HG03469 (cell line): ENCODE measurements around the gene SLC25A30.
"Not testable (repeated sequence)": the region's sequence is repeated elsewhere in the genome, so short reads cannot be mapped to it uniquely, and the experiment has no call there.

Source experiments
- ATAC-seq: cut with Tn5 transposase; IDR thresholded peaks from one replicate; pipeline ENCODE4 v1.9.1; 2021; ENCODE audit warnings: mild to moderate bottlenecking, moderate library complexity, moderate number of reproducible peaks; ENCODE audit not compliant: unreplicated experiment

The SLC25A30 gene

DNA sequence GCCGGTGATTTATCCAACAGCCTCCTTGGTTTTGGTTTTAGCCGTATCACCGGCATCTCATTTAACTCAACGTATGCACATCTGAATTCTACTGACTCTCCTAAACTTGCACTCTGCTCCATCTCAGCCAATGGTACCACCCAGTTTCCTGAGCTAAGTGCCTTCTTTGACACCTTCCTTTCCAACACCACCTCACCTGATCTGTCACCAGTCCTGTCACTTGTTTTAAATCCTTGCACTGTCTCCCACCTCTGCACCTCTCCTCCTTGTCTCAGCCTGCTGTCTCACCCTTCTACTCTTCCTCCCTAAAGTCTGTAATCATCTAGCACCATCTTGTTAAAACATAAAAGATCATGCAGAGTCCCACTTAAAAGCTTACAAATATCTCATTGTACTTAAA, 49.1 kb downstream of the SLC25A30 start:
- no peak for ATAC-seq

DNA sequence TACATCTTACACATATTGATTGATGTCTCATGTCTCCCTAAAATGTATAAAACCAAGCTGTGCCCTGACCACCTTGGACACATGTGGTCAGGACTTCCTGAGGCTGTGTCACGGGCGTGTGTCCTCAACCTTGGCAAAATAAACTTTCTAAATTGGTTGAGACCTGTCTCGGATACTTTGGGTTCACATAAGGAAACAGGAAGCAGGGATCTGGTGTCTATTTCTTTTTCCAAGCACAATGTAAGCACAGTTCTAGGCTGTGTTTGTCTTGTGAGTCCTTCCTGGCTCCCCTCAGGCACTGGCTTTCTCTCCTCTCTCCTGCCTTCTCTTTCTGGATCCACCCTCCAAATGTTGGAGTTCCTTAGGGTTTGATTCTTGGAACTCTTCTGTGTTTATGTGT, 49.6 kb downstream of the SLC25A30 start:
- no peak for ATAC-seq

DNA sequence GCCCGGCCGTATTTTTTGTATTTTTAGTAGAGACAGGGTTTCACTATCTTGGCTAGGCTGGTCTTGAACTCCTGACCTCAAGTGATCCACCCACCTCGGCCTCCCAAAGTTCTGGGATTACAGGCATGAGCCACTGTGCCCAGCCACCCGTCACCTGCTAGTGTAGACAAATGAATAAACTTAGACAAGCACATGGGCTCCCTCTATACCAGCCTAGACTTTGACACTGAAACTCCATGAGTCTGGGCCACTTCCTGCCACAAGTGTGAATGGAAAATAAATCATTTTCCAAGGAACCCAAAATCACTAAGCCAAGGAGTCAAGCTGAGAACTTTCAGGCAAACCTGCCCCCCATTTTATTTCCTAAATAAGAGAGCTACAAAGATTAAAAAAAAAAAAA, 50.2 kb downstream of the SLC25A30 start:
- no peak for ATAC-seq

DNA sequence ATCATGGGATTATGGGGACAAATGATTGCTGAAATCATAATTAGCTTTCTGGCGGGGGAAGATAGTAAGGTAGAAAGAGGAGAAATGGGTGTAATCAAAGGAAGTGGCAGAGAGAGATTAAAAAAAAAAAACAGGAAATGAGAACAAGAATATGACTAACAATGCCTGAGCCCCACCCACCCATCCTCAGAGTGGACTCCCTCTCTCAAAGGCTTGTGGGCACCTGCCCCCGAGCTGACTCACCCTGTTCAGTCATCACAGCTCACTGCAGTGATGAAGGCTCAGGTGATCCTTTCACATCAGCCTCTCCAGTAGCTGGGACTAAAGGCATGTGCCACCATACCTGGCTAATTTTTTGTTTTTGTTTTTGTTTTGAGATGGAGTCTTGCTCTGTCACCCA, 50.8 kb downstream of the SLC25A30 start:
- peak; percentile 96 for ATAC-seq

DNA sequence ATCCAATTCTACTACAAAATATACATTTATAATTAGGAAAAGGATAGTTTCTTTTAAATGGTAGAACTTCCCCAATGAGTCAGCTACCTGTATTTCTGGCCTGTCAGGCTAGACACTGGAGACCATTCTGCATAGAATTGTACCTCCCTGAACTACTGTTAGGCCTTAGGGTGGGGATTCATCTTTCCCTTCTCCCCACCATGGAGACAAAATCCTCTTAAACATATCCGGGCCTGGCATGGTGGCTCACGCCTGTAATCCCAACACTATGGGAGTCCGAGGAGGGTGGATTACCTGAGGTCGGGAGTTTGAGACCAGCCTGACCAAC, 52.7 kb downstream of the SLC25A30 start:
- no peak for ATAC-seq

DNA sequence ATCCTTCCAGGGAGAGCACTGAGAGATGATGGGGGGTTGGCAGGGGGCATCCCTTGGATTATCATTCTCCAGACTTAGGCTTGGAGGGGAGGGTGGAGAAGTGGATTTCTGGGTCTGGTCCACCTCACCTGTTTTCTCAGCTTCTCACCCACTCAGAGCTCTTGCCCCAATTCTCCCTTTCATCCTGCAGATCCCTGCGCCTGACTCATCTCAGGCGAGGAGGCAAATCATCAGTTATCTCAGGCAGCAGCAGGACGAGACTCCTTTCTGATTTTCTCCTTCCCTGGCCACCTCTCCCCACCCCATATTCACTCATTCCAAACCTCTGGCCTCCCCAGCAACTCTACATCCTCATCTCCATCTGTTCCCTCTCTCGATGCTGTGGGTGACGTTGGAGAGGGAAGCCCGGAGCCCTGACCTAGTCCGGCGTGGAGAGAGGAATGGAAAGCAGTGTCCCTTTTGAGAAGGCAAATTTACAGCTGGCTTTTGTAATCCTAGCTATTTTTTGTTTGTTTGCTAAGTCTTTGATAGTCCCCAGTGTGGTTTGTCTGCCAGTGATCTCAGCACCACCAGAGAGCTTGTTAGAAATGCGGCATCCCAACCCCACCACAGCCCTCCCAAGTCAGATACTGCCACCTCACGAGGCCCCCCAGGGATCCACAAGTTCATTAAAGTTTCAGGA, 53.2 kb downstream of the SLC25A30 start:
- no peak for ATAC-seq

DNA sequence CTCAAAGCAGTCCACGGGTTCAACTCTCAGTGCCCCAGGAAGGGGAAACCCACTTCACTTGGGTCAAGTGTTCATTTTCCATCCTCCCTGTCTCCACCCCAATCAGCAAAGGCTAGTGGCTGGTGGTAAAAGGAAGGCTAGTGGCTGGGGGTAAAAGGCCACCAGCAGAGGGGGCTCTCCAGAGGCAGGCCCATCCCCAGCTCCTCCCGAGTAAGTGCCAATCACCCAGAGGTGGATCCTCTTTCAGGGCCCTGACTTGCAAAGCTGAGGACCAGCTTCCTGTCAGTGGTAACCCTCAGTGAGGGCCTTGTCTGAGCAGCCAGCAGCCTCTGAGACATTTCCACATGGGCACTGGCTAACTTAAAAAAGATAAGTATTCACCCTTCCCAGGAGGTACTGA, 55.2 kb downstream of the SLC25A30 start:
- no peak for ATAC-seq

DNA sequence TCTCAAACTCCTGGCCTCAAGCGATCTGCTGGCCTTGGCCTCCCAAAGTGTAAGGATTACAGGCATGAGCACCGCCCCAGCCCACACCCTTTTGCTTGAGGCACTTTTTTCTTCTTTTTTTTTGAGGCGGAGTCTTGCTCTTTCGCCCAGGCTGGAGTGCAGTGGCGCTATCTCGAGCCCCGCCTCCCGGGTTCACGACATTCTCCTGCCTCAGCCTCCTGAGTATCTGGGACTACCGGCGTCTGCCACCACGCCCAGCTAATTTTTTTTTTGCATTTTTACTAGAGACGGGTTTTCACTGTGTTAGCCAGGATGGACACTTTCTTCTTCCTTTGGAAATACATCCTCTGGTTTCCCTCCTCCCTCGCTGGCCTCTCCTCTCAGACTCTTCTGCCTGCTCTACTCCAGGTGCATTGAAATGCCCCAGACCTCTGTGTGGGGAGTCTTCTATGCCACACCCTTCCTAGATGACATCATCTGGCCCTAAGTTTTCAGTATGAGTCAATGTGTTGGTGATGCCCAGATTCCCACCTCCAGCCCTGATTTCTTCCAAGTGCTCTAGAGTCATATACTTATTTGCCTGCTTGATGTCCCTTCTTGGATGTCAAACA, 56.5 kb downstream of the SLC25A30 start:
- ATAC-seq, result no peak

DNA sequence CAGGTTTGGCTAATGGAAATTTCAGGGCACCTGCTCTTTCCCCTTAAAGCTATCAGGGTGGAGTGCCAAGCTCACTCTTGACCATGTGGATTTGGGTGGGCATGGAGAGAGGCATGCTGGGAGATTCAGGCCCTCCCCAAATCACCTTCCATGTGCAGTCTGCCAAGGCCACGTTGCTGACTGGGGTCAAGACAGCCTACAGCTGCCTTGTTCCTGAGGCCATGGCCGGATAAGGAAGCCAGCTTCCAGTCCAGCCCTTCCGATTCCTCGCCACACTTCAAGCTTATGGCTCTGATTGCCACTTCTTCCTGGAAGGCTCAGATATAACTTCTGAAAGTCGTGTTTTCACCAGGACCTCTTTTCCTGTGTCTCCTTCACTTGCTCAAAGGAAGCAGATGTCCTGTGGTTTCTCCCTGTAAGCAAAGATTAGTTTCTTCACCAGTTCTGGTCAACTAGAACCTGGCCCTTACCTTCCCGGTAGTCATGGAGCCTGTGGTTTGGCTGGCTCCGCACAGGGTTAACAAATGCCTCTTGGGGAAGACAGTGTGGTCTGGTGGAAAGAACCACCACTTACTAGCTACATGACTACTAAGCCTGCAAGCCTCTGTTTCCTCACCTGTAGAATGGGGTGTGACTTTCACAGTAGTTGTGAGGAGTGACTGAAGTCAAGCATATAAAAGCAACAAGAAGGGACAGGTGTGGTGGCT, 61.1 kb downstream of the SLC25A30 start:
- no peak for ATAC-seq

DNA sequence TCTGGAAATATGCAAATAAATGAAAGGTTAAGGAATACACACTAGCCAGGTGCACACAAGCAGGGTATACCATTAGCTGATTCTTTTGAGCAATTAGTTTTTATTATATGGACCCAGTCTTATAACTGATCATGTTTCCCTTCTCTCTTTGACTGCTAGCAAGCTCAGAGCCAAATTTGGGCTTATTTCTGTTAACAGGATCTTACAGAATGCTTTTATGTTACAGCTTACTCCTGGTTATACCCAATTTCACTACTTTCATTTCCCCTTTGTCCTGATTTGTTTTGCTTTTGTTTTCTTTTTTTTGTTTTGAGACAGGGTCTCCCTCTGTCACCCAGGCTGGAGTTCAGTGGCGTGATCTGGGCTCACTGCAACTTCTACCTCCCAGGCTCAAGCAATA, 64.3 kb downstream of the SLC25A30 start:
- ATAC-seq, result no peak

DNA sequence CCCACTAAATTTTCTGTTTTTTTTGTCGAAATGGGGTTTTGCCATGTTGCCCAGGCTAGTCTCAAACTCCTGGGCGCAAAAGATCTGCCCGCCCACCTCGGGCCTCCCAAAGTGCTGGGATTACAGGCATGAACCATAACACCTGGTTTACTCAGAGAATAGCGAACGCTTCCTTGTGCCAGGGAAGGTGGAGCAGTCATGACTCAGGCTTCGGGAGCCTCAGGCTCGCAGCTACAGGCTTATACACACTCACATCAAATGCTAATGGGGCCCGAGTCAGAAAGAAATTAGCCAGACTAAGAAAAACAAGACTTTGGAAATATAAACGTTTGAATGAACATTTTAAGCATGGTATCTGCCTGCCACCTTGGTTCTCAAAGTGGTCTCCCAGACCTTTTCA, 66.1 kb downstream of the SLC25A30 start:
- no peak for ATAC-seq

DNA sequence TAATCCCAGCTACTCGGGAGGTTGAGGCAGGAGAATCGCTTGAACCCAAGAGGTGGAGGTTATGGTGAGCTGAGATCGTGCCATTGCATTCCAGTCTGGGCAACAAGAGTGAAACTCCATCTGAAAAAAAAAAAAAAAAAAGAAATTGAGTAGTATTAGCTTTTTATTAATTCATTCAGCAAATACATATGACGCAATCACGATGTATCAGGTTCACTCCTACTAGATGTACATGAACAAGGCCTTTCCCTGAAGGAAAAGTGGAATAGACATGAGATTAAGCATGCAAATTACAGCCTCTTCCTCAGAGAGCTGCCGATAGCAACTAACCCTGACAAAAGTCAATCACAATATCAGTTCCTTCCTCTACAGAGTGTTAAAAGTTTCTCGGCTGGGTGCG, 68.0 kb downstream of the SLC25A30 start:
- no peak for ATAC-seq

DNA sequence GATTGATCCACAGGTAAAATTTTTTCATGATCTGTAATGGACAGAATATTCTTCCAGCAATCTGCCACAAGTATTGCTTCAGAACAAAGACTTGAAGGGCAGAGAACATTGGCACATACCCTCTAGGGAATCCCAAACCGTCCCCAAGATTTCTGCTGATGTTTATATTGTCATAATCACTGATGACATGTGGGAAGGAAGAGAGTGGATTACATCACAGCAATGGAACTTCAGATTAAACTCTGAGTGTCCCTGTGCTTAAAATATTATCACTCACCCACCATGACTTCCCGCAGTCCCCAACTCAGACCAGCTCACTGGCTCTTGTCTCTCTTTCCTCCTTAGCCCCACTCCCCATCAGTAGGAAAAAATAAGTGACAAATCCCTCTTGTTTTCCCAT, 68.7 kb downstream of the SLC25A30 start:
- no peak for ATAC-seq

DNA sequence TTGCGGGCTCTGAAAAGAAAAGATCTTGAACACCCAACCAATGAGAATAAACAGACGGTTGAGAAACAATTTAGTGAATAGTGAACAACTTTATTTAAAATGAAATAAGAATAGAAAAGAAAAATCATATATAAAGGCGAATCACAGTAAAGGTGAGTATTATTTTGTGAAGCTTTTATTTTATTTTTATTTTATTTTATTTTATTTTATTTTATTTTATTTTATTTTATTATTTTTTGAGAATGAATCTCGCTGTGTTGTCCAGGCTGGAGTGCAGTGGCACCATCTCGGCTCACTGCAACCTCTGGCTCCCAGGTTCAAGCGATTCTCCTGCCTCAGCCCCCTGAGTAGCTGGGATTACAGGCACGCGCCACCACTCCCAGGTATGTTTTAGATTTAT, 74.1 kb downstream of the SLC25A30 start:
- ATAC-seq, result not testable (repeated sequence)
